T-helper 2 cell treated with Interferon-gamma antibody and Interleukin-4, amounts not matched to agents 5 μg/mL and 100 μg/mL, for 36 hours (primary cell): ENCODE measurements around the gene BCAS3.

Source experiments
- DNase-seq: peaks from one replicate; pipeline ENCODE4 v3.0.0; 2021; ENCODE audit warnings: low spot score
- H3K27ac Mint-ChIP-seq: one replicate; pipeline ENCODE4 v1.8.0; 2021; ENCODE audit warnings: mild to moderate bottlenecking, mixed read lengths
- H3K27me3 Mint-ChIP-seq: one replicate; pipeline ENCODE4 v1.8.0; 2021; ENCODE audit warnings: low read depth, mixed read lengths
- H3K36me3 Mint-ChIP-seq: one replicate; pipeline ENCODE4 v1.8.0; 2021; ENCODE audit warnings: low read depth, mixed read lengths
- H3K4me1 Mint-ChIP-seq: one replicate; pipeline ENCODE4 v1.8.0; 2021; ENCODE audit warnings: low read depth, mixed read lengths
- H3K4me3 Mint-ChIP-seq: one replicate; pipeline ENCODE4 v1.8.0; 2022; ENCODE audit warnings: mild to moderate bottlenecking, moderate library complexity, mixed read lengths
- H3K9me3 Mint-ChIP-seq: one replicate; pipeline ENCODE4 v1.8.0; 2021; ENCODE audit warnings: mixed read lengths

BCAS3 gene

DNA sequence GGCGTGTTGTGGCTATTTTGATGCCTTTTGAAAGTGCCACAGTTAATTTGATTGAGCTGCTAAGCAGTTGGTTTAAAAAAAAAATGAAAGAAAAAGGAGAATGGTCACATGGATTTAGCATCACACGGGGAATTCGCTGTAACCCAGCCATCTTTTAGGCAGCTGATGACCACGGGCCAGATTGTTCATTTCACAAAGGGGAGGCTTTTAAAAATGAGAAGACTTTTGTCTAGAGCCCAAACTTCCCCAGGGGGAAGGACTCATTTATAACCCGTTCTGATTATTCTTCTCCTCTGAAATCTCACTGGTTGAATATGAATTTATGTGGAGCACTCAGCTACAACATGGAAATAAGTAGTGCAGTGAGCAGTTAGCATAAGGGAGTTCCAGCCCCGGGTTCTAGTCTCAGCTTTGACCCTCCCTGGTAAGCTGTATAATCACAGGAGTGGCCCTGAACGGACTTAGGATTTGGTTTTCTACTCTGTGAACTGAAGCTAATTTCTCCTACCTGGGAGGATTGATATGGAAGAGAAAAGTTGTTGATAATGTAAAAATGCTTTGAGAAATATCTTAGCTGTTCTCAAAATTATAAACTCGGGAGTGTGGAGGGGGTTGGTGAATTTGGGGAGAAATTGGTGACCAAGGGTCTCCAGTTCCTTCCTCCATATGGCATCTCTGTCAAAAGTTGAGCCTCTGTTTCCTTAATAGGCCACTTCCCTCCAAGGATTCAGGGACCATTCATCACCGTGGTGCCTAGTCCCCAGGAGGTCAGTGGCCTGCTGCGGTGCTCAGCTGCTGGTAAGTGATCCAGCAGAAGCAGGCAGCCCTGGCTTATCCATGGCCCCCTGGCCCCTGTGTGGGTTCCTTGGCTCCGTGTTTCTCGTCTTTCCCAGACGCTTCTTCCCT is 645.6 kb downstream of the BCAS3 start:
- Mint-ChIP-seq H3K27ac (no peak overlapping the region), H3K36me3 (no peaks in the 10 kb centered on the region), H3K4me1 (no peaks in the 10 kb centered on the region), H3K4me3 (no peak overlapping the region), H3K9me3 (no peaks in the 10 kb centered on the region), H3K27me3 (no peaks in the 10 kb centered on the region)
- DNase-seq, result no peak

DNA sequence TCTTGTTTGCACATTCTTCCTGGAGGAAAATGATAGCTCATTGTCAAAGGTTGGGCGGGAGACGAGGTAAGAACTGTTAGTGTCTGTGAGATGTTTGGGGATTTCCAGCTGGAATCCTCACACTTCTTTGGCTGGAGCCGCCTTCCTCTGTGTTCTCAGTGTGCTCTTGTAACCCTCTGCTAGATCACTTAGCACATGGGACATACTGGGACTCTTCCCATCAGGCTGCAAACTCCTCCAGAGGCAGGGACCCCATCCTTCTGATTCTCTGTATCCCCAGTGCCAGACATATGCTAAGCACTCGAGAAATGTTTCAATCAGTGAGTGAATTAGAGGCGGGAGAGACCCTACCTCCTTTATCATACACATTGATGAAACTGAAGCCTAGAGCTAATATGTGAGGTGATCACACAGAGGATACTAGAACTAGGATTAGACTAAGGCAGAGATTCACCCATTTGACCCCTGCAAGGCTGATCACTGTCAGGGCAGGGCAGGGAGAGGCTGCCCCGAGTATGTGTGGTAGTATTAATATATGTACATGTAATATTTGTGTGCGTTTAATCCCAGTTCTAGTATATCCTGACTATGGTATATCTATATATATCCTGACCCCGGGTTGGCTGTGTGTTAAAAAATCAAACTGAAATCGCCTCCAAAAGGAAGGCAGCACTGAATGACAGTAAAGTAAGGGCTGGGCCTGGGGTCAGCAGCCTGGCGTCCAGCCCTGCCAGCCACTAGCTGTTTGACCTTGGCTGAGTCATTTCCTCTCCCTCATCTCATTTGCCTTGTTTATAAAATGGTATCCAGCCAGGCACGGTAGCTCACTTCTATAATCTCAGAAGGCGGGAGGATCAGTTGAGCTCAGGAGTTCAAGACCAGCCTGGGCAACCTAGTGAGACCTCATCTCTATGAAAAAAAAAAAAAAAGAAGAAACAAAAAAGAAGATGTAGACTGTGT is 646.5 kb downstream of the BCAS3 start:
- Mint-ChIP-seq H3K4me3 (no peak overlapping the region), H3K9me3 (no peaks in the 10 kb centered on the region), H3K27me3 (no peaks in the 10 kb centered on the region), H3K27ac (no peak overlapping the region), H3K4me1 (no peaks in the 10 kb centered on the region), H3K36me3 (no peaks in the 10 kb centered on the region)
- DNase-seq, result no peak

DNA sequence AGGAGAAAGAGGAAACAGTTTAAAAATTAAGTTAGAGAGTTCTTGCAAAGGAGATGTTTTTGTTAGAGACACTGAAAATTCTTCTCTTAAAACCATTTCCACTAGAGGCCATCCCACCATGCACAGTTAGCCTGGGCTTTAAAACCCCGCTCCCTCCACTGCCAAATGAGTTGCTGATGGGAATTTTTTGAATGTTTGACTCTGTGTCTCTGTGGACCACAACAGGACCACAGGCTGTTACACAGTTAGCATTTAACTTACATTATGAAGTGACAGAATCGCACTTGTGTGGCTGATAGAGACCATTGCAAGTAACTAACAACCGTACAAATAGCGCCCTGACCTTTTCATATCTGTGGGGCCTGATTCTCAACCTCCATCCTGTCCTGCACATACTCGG is 647.3 kb downstream of the BCAS3 start:
- no peak overlapping the region for H3K4me3 Mint-ChIP-seq
- no peak for DNase-seq
- H3K27ac Mint-ChIP-seq, result no peak overlapping the region
- no peaks in the 10 kb centered on the region for H3K27me3 Mint-ChIP-seq
- H3K4me1 Mint-ChIP-seq, result no peaks in the 10 kb centered on the region
- no peaks in the 10 kb centered on the region for H3K9me3 Mint-ChIP-seq
- no peaks in the 10 kb centered on the region for H3K36me3 Mint-ChIP-seq

DNA sequence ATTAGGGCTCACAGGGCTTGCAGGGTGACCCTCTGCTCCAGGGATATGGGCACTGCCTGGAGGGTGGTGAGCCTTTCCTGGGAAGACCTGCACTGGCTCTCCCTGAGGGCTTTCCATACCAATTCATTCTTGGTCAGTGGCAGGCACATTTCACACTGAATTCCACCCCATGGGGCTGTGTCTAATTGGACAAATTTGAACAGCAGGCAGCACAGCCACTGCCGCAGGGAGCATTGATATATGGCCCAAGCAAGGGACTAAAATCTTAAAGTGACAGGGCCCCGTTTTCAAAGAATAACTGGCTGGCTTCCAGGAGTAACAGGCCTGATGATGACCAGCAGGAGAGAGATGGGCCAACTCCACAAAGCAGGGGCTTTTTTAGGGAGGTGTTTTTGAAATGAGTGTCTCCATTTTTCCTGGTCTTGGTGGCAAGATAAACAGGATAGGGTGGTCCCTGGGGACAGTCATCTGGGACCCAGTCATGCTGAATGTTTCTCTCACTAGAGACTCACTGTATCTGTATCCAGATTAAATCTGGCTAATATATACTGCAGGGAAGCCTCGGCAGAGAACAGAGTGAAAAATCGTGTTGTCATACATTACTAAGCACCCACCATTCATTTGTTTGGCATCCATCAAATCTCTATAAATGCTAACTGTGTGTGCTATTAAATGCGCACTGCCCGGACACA is 647.9 kb downstream of the BCAS3 start:
- H3K27ac Mint-ChIP-seq, result no peak overlapping the region
- no peaks in the 10 kb centered on the region for H3K9me3 Mint-ChIP-seq
- H3K4me1 Mint-ChIP-seq, result no peaks in the 10 kb centered on the region
- DNase-seq, result no peak
- H3K4me3 Mint-ChIP-seq, result no peak overlapping the region
- H3K27me3 Mint-ChIP-seq, result no peaks in the 10 kb centered on the region
- H3K36me3 Mint-ChIP-seq, result no peaks in the 10 kb centered on the region

DNA sequence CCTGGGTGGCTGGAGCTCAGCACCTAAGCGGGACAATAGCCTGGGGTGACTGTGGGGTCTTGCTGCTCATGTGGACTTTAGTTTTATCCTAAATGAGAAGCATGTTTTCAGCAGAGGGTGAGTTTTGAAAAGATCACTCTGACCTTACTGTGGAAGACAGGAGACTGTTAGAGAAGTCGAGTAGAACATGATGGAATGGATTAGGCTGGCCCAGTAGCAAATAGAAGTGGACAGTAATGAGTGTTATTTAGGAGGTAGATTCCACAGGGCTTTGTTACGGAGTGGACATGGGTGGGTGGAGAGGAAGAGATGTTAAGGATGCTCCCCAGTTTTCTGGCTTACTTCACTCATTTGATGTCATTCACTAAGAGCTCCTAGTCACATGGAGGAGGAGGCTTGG is 648.7 kb downstream of the BCAS3 start:
- Mint-ChIP-seq H3K9me3 (no peaks in the 10 kb centered on the region), H3K36me3 (no peaks in the 10 kb centered on the region), H3K4me1 (no peaks in the 10 kb centered on the region), H3K27ac (no peak overlapping the region), H3K4me3 (no peak overlapping the region), H3K27me3 (no peaks in the 10 kb centered on the region)
- DNase-seq, result no peak

DNA sequence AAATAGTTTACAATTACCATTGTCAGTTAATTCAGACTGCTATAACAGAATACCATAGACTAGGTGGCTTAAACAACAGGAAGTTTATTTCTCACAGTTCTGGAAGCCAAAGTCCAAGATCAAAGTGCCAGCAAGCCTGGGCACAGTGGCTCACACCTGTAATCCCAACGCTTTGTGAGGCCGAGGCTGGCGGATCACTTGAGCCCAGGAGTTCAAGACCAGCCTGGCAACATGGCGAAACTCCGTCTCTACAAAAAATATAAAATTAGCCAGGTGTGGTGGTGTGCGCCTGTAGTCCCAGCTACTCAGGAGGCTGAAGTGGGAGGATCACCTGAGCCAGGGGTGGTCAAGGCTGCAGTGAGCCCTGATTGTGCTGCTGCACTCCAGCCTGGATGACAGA is 650.7 kb downstream of the BCAS3 start:
- Mint-ChIP-seq H3K4me1 (no peaks in the 10 kb centered on the region), H3K4me3 (no peak overlapping the region), H3K9me3 (no peaks in the 10 kb centered on the region), H3K27me3 (no peaks in the 10 kb centered on the region), H3K27ac (no peak overlapping the region), H3K36me3 (no peaks in the 10 kb centered on the region)
- DNase-seq, result no peak

DNA sequence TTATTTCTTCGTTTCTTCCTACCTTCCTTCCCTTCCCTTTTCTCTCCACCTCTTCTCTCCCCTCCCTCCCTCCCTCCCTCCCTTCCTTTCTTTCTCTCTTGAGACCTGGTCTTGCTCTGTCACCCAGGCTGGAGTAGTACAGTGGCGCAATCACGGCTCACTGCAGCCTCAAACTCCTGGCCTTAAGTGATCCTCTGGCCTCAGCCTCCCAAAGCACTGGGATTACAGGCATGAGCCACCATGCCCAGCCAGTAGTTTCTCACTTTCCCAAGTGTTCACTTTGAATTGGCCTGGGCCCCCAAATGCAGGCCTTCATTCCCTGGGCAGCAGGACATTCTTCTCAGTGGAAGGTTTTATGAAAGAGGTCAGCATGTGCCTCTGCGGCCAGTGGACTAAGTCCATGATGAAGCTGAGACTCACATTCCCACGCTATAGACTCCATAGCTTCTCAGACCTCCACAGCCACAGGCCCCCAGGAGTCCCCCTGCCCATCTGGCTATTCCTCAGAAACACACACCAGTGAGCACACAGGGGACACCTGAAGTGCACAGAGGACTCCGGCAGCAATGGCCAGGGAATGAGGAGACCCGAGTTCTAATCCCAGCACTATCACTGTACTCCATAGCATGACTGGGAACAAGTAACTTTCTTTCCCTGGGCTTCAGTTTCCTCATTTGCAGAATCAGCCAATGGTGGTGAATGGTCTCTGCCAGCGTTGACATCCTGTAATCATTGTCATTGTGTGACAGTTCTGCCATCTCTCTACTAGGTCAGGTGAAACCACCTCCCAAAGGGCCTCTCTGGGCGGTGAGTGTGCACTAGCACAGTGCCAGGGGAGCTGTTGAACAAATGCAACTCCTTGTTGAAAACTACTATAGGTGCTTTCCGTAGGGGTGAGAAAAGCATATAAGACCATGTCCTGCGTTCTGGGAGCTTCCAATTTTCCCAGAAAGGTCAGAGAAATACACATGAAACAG is 652.8 kb downstream of the BCAS3 start:
- Mint-ChIP-seq H3K4me1 (no peaks in the 10 kb centered on the region), H3K27ac (no peak overlapping the region), H3K4me3 (no peak overlapping the region), H3K9me3 (no peaks in the 10 kb centered on the region), H3K36me3 (no peaks in the 10 kb centered on the region), H3K27me3 (no peaks in the 10 kb centered on the region)
- DNase-seq, result no peak

DNA sequence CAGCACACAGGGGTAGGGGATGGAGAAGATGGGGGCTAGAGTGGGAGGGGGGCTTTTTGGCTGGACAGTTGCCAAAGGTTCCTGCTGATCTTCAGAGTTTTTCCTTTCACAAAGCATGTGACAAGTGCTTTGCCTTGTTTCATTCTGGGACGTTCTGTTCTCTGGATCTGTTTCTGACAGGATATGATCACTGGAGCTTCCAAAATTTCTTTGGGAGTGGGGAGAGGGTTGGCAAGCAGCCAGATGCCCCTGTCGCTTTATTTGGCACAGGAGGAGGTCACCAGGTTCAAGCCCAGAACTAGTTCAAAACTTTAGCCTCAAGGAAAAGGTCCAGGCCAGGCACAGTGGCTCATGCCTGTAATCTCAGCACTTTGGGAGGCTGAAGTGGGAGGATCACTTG is 653.5 kb downstream of the BCAS3 start:
- Mint-ChIP-seq H3K36me3 (no peaks in the 10 kb centered on the region), H3K27ac (no peak overlapping the region), H3K4me3 (no peak overlapping the region), H3K4me1 (no peaks in the 10 kb centered on the region), H3K9me3 (no peaks in the 10 kb centered on the region), H3K27me3 (no peaks in the 10 kb centered on the region)
- DNase-seq, result no peak

DNA sequence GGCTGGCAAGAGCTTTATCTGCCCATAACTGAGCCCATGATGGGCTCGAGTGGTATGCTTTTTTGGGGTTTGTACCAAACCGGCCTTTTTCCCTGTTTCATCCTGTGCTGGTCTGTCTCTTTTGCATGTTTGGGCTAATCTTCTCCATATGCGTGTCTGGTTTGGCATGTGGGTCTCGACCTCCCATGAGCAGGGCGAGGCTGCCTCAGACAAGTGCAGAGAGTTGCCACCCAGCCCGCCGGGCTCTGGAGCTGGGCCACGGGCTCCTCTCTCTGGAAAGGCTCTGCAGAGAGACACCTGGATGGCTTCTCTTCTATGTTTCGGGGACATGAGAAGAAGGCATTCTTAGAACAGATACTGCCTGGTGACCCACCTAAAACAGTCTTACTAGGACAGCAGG is 654.2 kb downstream of the BCAS3 start:
- no peak for DNase-seq
- Mint-ChIP-seq H3K4me1 (no peaks in the 10 kb centered on the region), H3K9me3 (no peaks in the 10 kb centered on the region), H3K4me3 (no peak overlapping the region), H3K27ac (no peak overlapping the region), H3K36me3 (no peaks in the 10 kb centered on the region), H3K27me3 (no peaks in the 10 kb centered on the region)

DNA sequence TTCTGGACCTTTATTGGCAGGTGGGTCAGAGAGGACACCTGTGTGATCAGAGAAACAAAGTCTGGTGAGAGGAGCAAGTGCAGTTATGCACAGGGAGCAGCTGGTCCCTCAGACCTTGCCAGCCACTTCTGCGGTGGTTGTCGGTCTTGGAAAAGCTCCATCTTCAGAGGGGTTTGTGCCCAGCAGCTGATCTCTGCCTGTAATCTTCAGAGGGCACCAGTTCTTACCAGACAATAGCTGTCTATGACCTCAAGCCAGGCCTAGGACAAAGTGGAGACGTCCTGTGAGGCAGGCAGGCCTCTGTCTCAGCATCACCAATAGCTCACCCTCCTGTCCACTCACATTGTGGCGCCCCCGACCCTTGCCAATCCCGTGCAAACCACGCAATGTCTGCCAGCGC is 655.5 kb downstream of the BCAS3 start:
- no peak overlapping the region for H3K27ac Mint-ChIP-seq
- DNase-seq, result no peak
- H3K27me3 Mint-ChIP-seq, result no peaks in the 10 kb centered on the region
- no peaks in the 10 kb centered on the region for H3K9me3 Mint-ChIP-seq
- H3K4me1 Mint-ChIP-seq, result no peaks in the 10 kb centered on the region
- H3K36me3 Mint-ChIP-seq, result no peaks in the 10 kb centered on the region
- H3K4me3 Mint-ChIP-seq, result no peak overlapping the region

DNA sequence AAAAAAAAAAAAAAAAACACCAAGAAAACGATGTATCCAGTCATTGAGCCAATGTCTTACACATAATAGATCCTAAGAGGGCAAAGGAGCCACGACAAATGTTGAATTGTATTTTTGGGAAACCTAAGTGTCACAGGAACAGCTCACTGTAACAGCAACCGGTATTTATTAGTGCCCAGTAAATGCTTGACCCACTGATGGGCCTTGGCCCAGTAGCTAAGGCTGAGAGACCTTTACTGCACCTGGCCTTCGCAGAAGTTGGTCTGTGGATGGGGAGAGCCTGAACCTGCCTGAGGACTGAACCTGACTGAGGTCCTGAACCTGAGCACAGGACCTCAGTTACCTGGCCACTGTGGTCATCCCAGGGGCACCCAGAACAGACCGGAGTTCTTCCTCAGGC is 657.0 kb downstream of the BCAS3 start:
- no peak overlapping the region for H3K4me3 Mint-ChIP-seq
- H3K27me3 Mint-ChIP-seq, result no peaks in the 10 kb centered on the region
- no peak for DNase-seq
- H3K4me1 Mint-ChIP-seq, result no peaks in the 10 kb centered on the region
- no peak overlapping the region for H3K27ac Mint-ChIP-seq
- H3K36me3 Mint-ChIP-seq, result no peaks in the 10 kb centered on the region
- H3K9me3 Mint-ChIP-seq, result no peaks in the 10 kb centered on the region

DNA sequence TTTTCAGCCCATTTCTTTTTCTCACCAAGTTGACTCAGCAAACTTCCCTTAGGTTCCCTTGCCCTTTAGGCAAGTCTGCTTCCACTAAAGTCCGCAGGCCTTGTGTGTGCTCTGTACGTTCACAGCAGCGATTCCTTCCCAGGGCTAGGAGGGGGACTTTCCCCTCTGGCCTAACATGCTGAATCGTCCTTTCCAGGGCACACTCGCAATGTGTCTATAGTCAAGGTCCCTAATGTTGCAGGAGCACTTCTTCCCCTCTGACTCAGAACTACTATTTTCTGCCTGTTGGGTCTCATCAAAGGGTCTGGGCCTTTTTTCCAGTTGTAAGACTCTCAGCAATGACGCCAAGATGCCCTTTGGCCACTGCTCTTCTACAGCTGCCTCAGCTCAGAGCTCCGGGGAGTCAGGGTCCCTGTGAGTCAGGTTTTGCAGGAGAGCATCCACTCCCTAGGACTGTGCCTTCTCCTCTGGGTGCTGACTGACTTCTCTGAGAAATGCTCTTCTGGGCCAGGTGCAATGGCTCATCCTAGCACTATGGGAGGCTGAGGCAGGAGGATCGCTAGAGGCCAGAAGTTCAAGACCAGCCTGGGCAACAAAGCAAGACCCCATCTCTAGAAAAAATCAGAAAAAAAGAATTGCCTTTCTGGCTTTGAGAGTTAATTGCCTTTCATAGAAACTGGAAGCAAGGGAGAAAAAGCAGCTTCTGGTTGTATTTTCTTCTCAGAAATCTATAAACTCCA is 657.6 kb downstream of the BCAS3 start:
- H3K27me3 Mint-ChIP-seq, result no peaks in the 10 kb centered on the region
- H3K4me3 Mint-ChIP-seq, result no peak overlapping the region
- no peaks in the 10 kb centered on the region for H3K9me3 Mint-ChIP-seq
- H3K4me1 Mint-ChIP-seq, result no peaks in the 10 kb centered on the region
- no peak overlapping the region for H3K27ac Mint-ChIP-seq
- DNase-seq, result no peak
- H3K36me3 Mint-ChIP-seq, result no peaks in the 10 kb centered on the region
